NCI-H1105 (cell line): ENCODE data around the gene TRAPPC6A.

Experiments
- DNase-seq: peaks from one replicate; lab custom pipeline; 2025; lab: John Stamatoyannopoulos, UW

The TRAPPC6A gene

DNA sequence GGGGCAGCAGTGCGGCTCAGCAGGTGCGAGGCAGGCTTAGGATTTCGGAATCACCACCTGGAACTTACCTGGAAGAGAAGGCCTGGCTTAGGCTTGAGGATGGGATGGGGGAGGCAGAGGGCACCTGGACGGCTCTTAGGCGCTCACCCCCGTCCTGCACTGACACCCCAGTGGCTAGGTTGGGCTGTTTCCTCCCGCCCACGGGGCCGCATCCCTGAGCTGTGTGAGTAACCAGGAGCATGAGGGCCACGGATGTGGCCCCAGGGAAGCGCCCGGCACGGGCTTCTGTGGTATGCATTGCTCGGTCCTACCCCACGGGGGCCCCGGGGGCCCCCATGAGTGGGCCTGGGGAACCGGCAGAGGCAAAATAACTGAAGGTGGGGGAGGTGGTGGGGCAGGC is 14.9 kb downstream of the TRAPPC6A start:
- DNase-seq = no peak

DNA sequence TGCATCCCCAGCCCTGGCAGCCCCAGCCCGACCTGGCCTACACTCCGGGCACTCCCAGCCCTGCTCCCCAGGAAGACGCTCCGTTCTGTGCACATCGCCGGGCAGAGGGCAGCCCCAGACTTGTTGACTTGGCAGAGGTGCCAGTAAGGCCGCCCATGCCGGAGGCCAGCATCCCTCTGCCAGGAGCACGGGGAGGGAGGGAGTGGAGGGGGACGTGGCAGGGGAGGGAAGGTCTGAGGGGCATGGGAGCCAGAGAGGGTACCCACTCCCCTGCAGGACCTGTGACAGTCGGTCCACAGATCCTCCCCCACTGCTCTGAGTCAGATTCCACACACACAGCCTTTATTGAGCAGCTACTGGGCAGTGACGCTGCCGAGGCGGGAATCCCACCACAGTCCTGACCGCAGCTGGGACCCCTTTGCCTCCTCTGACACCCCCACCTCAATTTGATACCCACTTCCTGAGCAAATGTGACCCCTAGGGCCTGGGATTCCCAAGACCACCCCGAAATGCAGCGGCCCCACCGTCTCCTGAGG is 15.4 kb downstream of the TRAPPC6A start:
- no peak for DNase-seq

DNA sequence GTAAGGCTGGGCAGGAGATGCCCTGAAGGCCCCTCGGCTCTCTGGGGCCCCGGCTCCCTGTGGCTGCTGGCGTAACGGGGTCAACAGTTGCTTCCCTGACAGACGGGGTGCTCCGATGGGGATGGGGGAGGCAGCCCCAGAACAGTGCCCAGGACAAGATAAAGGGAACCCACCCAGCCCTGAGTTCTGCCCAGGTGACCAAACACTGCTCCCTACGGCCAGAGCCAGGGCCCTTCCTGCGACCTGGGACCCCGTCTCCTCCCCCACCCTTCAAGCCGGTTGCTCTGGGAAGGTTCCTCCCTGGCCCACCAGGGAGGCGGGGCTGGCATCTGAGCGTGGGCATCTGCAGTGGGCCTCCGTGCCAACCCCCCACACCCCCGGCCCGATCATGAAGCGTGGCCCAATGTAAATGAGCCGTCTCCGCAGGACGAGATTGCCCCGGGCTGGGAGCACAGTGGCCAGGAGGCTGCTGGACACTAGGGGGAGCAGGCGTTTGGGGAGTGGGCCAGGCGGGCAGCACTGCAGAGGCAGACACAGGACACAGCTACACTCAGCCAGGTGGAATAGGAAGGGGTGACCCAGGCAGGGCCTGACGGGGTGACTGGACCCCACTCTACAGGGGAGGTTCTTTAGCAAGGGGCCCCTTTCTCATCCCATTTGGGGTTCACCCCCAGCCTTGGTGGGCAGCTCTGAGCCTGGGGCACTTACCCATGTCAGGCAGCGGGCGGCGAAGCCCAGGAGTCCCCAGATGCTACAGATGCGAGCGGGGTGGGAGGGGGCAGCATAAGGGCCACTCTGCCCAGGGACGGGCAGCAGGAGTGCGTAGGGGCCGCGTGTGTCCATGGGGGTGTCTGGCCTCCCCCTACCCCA is 16.1 kb downstream of the TRAPPC6A start:
- DNase-seq = no peak

DNA sequence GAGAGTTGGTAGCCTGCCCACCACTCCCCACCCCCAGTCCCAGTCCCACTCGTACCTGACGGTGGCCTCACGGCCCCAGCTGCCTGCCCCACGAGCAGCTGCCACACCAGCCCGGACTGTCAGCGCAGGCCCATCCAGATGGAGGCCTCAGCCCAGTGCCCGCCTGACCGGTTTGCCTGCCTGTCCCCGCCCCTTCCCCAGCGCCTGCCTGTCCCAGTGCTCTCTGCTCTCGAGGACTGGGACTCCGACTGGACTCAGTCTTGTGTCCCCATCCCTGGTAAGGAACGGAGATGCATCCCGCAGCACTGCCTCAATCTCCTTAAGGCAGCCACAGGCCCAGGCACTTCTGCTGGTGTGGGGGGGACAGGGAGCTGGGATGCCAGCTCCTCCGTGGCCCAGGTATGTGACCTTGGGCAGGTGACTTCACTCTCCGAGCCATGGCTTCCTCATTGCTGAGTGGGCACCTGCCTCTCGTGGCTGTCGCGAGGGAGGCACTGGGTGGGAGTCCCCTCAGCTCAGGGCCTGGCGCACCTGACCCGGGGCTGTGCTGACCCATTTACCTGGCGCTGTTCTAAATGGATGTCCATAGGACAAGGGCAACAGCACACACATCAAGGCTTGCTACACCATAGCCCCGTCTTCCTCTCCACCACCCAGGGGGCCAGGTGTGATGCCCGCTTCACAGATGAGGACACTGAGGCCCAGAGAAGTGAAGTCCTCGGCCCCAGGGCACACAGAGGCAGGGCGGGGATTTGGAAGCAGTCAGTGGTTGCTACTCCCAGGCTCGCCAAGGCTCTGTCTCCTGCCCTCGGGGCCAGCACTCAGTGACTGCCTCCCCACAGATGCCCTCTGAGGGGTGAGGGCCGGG is 16.9 kb downstream of the TRAPPC6A start, which contains the start of gene NKPD1:
Gene NKPD1 (minus strand): TSS at position 113 of the 868 bp plus-strand sequence. CDS start 832 bp downstream, outside the sequence.
- DNase-seq = no peak

DNA sequence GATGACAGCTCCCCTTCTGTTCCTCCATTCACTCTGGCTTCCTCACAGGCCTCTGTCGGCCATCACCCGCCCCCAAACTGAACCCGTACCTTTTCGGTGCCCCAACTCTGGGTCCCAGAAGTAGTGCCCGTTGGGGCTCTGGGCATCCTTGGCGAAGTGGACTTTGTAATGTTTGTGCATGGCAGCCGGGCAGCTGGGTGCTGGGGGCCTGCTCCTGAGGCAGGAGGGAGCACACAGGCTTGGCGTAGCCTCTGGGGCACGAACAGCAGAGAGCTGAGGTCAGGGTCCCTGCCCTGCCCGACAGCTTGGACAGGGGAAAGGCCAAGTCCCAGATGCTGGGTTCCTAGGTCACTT is 18.1 kb downstream of the TRAPPC6A start:
- DNase-seq = no peak

DNA sequence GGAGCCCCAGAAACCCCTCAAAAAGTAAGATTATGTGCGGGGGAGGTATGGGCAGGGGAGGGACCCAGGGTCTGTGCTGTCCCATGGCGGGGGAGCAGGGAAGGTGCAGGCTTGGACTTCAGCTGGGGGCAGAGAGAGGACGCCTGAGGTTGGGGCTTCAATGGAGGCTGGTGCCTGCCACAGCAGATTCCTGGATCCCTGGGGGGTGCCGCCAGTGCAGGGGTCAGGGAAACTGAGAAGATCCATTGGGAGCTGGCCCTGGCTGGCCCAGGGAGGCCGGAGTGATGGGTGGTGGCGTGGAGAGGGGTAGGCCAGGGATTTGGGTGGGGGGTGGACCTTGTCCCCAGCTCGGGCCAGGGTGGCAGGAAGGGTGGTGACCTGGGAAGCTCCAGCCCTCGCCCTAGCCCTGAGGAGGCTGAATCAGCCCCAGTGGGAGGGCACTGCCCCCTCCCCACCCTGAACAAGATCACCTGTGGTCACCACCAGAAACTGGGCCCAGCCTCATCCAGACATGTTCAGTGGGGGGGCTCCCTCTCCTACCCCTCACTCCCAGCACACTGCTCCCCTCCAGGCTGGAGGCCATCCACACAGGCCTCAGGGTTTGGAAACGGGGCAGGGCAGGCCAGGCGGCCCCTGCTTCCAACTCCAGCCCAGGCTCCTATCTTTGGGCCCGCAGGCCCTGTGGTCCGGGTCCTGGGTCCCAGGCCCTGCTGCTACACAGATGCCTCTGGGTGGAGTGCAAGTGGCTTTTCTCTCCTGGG is 18.6 kb downstream of the TRAPPC6A start:
- DNase-seq = no peak

DNA sequence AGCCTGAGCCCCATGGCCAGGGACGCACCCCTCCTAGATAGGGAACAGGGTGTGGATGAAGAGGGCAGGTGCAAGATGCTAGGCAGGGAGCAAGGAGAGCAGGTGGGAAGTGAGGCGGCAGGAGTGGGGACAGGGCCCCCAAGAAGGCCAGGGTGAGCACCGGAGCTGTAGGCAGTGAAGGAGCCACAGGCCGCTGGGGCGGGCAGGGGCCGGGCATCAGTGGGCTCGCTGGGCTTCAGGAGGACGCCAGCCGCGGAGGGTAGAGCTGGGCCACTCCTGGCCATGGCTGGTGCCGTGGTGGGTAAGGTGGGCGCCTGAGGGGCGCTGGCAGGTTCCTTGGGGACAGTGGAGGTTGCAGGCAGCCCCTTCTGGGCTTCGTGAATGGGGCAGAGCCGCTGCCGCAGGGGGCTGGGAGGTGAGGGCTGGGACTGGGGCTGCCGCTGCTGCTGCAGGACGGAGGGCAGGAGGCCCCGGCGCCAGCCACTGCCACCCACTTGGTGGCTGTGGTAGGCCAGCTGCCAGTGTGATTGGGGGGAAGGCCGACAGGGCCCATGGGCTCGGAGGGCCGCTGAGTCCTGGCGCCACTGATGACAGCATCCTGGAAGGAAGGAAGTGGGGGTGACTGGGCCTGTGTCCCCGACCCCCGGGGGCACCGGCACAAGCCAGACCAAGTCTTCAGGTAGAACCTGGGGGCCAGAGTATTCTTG is 19.4 kb downstream of the TRAPPC6A start:
- DNase-seq = no peak

DNA sequence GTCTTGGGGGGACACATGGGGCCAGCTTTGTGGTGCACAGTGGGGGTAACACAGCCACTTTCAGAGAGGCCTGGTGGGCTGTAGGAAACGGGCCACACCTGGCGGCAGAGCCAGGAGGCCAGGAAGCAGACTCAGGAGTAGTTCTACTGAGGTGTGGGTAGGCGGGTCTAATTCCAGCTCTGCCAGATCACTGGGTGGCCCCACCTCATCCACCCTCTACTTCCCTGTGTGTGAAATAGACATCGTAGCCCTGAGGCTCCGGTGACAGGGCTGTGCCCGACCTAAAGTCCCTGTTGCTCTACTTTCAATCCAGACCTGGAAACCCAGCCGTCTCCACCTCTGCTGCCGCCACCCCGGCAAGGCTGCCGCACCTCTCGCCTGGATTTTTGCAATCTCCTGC is 21.3 kb downstream of the TRAPPC6A start:
- no peak for DNase-seq

DNA sequence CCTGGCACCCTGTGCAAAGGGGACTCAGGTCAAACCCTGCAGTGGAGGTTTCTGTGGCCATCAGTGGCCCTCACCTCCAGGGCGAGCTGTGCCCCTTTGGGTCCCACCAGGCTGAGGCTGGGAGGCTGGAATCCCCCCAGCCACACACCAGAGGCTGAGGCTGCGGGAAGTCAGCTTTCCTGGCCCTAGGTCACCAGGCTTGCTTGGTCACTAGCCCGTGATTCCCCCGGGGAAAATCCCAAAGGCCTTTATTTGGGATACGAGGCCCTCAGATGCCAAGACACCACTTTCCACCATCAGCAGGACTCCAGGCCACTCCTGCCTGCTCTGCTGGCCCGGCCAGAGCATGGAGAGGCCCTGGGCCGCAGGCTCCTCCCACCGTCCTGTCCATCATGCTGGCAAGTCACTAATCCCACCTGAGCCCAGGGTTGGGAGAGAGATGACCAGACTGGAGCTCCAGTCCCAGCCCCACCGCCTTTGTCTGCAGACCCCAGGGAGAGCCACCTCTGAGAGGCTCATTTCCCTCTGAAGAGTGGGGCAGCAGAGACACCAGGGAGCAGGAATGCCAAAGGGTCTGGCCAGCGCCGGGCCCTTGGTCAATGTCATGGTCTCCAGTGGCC is 21.9 kb downstream of the TRAPPC6A start:
- DNase-seq = no peak

DNA sequence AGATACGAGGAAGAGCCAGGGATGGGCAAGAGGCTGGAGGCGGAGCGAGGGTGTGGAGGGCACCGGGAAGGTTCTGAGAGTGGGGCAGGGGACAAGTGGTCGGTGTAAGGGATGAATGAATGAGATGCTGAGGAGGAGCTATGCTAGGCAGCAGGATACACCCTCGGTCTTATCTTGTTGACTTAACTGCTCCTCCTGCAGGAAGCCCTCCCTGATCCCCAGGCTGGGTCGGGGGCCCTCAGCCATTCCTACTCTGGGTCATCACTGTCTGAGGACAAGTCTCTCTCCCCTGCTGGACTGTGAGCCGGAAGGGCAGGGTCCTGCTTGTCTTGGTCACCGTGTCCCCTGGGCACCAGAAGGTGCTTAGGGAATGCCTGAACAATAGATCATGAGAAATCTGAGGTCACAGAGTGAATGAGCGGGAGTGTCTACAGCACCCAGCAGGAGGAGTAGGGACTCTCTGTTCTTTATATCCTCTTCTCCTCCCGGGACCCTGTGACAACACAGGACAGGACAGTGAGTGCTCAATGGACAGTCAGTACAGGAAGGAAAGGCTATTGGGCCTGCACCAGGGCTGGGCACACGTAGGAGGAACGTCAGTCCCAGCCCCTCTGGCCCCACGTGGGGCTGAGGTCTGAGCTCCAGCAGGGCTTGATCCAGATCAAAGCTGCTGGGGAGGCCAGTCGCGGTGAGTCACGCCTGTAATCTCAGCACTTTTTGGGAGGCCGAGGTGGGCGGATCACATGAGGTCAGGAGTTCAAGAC is 23.8 kb downstream of the TRAPPC6A start:
- no peak for DNase-seq

DNA sequence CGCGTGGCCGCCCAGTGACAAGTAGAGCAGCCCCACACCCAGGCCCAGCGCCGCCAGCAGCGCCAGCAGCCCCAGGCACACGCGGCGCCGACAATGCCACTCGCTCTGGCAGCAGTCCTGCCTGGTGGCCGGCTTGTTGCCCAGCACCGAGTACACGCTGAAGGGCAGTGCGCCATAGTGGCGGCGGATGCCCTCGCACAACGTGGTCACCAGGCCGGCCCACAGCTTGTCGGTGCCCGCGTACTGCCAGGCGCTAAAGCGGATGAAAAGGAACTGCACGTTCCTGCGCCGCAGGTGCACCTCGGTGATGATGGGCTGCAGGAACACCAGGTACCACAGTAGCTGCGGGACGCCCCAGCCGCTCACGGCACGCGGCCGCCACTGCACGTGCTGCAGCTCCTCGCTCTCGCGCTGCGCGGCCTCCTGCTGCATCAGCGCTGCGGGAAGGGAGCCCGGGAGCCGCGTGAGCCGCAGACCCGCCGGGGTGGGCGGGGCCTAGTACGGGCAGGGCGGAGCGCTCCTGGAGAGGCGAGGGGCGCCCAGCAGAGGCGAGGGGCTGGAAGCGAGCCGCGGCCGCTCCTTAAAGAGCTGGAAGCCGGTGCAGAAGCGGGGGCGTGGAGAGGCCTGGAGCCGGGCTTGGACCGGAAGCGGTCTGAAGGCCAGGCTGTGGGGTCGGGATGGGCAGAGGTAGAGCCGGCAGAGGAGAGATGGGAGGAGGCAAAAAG is 24.5 kb downstream of the TRAPPC6A start:
- peak; percentile 7 for DNase-seq

DNA sequence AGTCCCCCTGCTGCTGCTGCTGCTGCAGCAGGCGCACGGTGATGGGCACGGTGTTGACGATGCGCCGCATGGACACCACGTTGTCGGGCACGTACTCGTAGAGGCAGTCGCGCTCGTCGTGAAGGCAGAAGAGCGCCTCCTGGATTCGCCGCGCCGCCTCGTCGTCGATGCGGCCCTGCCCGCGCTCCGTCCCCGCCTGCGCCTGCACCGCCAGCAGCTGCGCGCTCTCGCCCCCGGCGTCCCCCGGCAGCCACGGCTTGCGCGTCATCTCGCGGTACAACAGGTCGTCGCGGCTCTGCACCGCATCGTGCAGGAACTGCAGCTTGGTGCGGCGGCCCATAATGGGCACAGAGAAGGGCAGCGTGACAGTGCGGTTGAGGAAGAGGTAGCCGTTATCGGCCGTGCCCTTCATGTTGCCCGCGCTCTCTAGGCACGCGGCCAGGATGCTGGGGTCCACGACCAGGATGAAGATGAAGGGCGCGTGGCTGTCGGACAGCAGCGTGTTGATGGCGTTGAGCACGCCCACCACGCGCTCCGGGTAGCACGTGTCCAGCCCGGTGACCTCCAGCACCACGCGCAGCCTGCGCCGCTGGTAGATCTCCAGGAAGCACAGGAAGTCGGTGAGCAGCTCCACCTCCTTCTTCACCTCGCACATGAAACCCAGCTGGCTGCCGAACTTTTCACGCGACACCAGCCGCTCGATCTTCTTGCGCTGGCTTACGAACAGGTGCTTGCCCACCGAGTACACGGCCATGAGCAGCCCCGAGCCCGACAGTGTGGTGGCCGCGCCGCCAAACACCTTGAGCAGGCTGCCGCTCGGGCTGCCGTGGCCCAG is 25.3 kb downstream of the TRAPPC6A start:
- peak; percentile 47 for DNase-seq

DNA sequence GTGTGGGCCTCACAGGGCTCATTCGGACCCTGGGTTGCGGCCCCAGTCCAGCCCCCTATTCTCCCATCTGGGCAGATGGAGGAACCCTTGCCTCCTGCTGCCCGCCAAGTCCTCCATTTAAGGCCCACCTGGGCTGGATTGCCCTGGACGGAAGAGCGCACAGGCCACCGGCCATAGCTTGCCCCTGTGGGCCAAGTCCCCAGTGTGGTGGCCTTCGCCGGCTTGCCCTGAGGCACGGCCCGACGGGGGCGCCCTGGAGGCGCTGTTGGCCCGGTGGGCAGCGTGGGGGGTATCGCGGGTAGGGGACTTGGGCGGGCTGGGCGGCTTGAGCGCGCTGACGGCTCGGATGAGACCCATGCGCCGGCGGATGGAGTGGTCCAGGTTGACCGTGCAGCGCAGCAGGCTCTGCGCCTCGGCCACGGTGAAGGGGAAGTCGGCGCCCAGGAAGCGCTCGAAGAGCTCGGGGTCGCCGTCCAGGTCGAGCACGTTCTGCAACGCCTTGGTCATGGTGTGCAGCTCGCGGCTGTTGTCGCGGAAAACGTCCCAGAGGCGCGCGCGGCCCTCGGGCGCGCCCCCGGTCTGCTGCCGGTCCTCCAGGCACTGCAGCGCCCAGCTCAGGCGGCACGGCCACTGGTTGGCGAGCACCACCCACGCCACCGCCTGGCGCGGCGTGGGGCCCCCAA is 26.1 kb downstream of the TRAPPC6A start:
- no peak for DNase-seq

DNA sequence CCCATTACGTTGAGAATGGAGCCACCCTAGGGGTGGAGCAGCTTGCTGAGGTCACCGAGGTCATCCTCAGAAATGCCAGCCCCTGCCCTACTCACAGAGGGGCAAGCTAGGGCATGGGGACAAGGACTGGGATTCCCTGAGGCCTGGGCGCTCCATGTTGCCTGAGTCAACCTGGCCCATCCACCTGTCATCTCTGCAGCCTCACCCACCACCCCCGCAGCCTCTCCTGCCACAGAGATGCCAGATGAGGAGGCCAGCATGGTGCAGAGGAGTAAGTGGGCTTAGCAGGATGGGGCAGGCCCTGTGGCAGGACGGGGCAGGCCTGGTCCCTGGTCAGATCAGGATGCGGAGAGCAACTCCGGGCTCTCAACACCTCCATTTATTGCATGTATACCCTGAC is 26.7 kb downstream of the TRAPPC6A start:
- no peak for DNase-seq

DNA sequence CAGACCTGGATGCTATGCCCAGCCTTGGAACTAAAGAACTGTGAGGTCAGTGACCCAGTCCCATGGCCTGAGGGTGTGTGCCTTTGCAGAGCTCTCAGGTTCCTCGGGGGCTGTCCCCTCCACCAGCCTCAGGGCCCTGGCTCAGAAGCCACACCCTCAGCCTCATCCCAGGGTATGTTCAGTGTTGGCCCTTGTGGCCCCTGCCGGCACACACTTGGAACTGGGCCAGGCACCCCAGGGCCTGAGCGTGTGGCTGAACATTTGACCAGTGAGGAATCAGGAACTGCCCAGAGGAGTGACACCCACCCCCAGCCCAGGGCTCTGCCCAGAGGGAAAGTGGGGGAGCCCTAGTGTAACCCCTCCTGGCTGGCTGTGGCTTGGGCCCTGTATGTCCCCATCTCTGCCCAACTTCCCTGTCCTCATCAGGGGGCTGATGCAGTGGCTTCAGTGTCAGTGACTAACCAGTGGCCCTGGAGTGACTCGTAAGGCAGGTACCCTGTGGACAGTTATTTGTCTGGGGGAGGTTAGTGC is 27.2 kb downstream of the TRAPPC6A start:
- no peak for DNase-seq

DNA sequence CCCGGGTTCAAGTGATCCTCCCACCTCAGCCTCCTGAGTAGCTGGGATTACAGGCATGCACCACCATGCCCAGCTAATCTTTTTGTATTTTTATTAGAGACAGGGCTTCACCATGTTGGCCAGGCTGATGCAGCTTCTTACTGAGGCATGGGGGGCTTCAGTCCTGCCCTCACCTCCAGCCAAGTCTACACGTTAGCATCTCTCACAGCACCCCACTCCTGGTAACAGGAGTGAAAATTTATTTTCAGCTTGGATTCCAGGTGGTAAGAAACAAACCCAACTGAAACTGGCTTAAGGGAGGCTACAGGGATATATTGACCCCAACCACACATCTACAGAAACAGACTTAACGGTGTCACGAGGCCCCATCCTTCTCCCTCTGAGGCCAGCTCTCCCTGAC is 27.9 kb downstream of the TRAPPC6A start:
- DNase-seq = no peak

DNA sequence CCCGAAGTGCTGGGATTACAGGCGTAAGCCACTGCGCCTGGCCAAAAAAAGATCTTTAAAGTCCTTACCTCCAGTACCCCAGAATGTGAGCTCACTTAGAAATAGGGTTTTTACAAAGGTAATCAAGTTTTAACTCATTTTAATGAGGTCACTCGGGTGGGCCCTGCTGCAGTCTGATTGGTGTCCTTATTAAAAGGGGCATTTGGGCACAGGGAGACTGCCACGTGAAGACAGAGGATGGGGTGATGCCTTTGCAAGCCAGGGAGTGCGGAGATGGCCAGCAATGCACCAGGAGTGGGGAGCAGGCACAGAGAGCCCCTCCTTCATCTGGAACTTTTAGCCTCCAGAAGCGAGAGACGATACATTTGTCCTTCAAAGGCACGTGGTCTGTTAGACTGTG is 28.9 kb downstream of the TRAPPC6A start:
- DNase-seq = no peak
